ENCODE data around the gene COX8C. TPM values are rescaled to one million over a fixed set of nuclear protein-coding genes. Genes with fewer than 3 reads are reported as not detected.

Gene COX8C
- polyA plus RNA-seq, 1 of the 3 experiments (the other 2 are of a cell fraction), result not detected

DNA sequence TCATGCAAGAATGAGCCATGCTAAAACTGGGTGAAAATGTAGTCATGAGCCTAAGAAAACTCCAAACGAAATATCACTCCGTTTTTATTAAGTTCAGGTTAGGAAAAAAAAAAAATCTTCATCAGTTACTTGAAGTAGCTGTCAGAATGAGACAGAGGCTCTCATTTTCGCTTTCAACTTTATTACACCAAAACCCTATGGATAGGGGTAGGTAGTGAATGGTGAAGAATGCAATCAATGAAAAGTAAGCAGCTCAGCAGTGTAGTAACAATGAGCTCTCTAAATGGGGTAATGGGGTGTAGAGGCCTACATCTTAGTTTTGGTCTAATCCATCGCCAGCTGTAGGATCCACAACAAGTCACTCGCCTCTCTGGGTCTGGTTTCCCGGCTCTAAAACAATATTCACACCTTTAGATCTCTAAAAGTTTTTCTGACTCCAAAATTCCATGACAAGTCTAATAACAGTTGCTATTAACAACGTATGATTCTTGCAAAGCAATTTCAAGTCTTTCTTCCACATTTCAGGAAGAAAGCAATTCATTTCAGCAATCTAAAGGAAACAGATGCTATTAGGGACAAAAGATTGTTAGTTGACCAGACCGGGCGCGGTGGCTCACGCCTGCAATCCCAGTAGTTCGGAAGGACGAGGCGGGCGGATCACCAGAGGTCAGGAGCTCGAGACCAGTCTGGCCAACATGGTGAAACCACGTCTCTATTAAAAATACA is 15.8 kb upstream of the COX8C start:
- H3K27ac ChIP-seq (ENCODE audit: low read depth in 2 of 2, low read length in 1 of 2), result peak overlapping the region in 1 of 2 experiments; percentile 89; a peak in 1 of 4 replicates
- H3K9me2 ChIP-seq, result no peaks in the 10 kb centered on the region
- peak overlapping the region; percentile 92; the same call in 1 of the 2 replicates for H3K9ac ChIP-seq
- CTCF ChIA-PET, result interaction anchor here (0.7 to 1.1 kb wide), 4 partner anchors 13 to 124 kb away, joined by 3 to 4 read pairs (median 3); partner anchors contain the start of genes GON7 and UBR7
- TF ChIP-seq GABPA (IDR thresholded peaks at IDR 0.05; ENCODE audit: low read depth), result no peak
- no peak for TF ChIP-seq FOXM1 (IDR thresholded peaks at IDR 0.05; ENCODE audit: low read depth)
- TF ChIP-seq, protein P1, sequence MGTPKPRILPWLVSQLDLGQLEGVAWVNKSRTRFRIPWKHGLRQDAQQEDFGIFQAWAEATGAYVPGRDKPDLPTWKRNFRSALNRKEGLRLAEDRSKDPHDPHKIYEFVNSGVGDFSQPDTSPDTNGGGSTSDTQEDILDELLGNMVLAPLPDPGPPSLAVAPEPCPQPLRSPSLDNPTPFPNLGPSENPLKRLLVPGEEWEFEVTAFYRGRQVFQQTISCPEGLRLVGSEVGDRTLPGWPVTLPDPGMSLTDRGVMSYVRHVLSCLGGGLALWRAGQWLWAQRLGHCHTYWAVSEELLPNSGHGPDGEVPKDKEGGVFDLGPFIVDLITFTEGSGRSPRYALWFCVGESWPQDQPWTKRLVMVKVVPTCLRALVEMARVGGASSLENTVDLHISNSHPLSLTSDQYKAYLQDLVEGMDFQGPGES (IDR thresholded peaks at IDR 0.05; ENCODE audit: low read depth, low read length), result no peak
- TF ChIP-seq, protein P2, sequence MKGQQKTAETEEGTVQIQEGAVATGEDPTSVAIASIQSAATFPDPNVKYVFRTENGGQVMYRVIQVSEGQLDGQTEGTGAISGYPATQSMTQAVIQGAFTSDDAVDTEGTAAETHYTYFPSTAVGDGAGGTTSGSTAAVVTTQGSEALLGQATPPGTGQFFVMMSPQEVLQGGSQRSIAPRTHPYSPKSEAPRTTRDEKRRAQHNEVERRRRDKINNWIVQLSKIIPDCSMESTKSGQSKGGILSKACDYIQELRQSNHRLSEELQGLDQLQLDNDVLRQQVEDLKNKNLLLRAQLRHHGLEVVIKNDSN (IDR thresholded peaks at IDR 0.05; ENCODE audit: borderline replicate concordance, low read depth), result no peak
- no peak for TF ChIP-seq FOXJ3 (CRISPR knock-in tag; IDR thresholded peaks at IDR 0.05)
- TF ChIP-seq MEF2A (IDR thresholded peaks at IDR 0.05; ENCODE audit: borderline replicate concordance, low read depth), result no peak
- no peak for TF ChIP-seq NFIC (IDR thresholded peaks at IDR 0.05; ENCODE audit: borderline replicate concordance)
- TF ChIP-seq JUND (IDR thresholded peaks at IDR 0.05), result no peak
- no peak for TF ChIP-seq RCOR1 (IDR thresholded peaks at IDR 0.05; ENCODE audit: low read length)
- no peak for TF ChIP-seq RXRA (IDR thresholded peaks at IDR 0.05; ENCODE audit: borderline replicate concordance, low read depth)
- TF ChIP-seq, protein P3, sequence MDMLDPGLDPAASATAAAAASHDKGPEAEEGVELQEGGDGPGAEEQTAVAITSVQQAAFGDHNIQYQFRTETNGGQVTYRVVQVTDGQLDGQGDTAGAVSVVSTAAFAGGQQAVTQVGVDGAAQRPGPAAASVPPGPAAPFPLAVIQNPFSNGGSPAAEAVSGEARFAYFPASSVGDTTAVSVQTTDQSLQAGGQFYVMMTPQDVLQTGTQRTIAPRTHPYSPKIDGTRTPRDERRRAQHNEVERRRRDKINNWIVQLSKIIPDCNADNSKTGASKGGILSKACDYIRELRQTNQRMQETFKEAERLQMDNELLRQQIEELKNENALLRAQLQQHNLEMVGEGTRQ (IDR thresholded peaks at IDR 0.05; ENCODE audit: borderline replicate concordance, low read depth, low read length), result no peak
- TF ChIP-seq, protein P4, sequence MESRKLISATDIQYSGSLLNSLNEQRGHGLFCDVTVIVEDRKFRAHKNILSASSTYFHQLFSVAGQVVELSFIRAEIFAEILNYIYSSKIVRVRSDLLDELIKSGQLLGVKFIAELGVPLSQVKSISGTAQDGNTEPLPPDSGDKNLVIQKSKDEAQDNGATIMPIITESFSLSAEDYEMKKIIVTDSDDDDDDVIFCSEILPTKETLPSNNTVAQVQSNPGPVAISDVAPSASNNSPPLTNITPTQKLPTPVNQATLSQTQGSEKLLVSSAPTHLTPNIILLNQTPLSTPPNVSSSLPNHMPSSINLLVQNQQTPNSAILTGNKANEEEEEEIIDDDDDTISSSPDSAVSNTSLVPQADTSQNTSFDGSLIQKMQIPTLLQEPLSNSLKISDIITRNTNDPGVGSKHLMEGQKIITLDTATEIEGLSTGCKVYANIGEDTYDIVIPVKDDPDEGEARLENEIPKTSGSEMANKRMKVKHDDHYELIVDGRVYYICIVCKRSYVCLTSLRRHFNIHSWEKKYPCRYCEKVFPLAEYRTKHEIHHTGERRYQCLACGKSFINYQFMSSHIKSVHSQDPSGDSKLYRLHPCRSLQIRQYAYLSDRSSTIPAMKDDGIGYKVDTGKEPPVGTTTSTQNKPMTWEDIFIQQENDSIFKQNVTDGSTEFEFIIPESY (IDR thresholded peaks at IDR 0.05; ENCODE audit: borderline replicate concordance, low read depth), result no peak
- no peak for TF ChIP-seq TEAD4 (IDR thresholded peaks at IDR 0.05; ENCODE audit: borderline replicate concordance, insufficient read depth)
- TF ChIP-seq RFX5 (IDR thresholded peaks at IDR 0.05; ENCODE audit: low read length), result no peak
- TF ChIP-seq RAD21 (IDR thresholded peaks at IDR 0.05; ENCODE audit: low read length), result no peak
- no peak for TF ChIP-seq EP300 (IDR thresholded peaks at IDR 0.05; ENCODE audit: borderline replicate concordance in 1 of 2, low read depth in 1 of 2, low read length in 1 of 2)
- TF ChIP-seq, protein P5, sequence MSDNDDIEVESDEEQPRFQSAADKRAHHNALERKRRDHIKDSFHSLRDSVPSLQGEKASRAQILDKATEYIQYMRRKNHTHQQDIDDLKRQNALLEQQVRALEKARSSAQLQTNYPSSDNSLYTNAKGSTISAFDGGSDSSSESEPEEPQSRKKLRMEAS (IDR thresholded peaks at IDR 0.05; ENCODE audit: low read depth), result no peak
- H2AFZ ChIP-seq (ENCODE audit: low read depth), result no peak overlapping the region
- no peak for DNase-seq
- 69% methylated on average over 17 of the region's 17 CpGs for WGBS (ENCODE audit: low lambda C conversion rate)
- no peaks in the 10 kb centered on the region for H3K9me3 ChIP-seq
- peaks cover 50% of the 10 kb centered on the region for H4K20me1 ChIP-seq (ENCODE audit: insufficient read depth)
- H3F3A ChIP-seq (replicated peaks; ENCODE audit: insufficient read depth), result no peaks in the 10 kb centered on the region
- H3K36me3 ChIP-seq (replicated peaks in 1 of 2; ENCODE audit: control insufficient read depth in 1 of 2, insufficient read depth in 2 of 2, low read length in 1 of 2), result no peaks in the 10 kb centered on the region
- peak overlapping the region; percentile 84 to 89 for H3K4me3 ChIP-seq (ENCODE audit: low read depth in 2 of 2, low read length in 1 of 2)
- peaks cover 0 to 19% of the 10 kb centered on the region in 2 experiments; a peak in 3 of 4 replicates for H3K4me1 ChIP-seq (ENCODE audit: control insufficient read depth in 1 of 2, insufficient read depth in 2 of 2, low read depth in 1 of 2, low read length in 1 of 2)
- H3K27me3 ChIP-seq (ENCODE audit: insufficient read depth), result no peaks in the 10 kb centered on the region
- peak overlapping the region; percentile 89 for H3K4me2 ChIP-seq
- POLR2A ChIA-PET, result interaction anchor here (0.5 kb wide), 1 partner anchor 18 kb away, joined by 4 read pairs; no protein-coding TSS in a partner anchor
- peaks cover 66% of the 10 kb centered on the region for H3K79me2 ChIP-seq (ENCODE audit: insufficient read depth)
